ENCODE results near the gene NOTCH1. TPM values are rescaled to one million over a fixed set of nuclear protein-coding genes. Genes with fewer than 3 reads are reported as not detected.
A peak's percentile ranks its signal among the peaks of the same experiment; 100 is the strongest.
"Not testable (repeated sequence)": the region's sequence is repeated elsewhere in the genome, so short reads cannot be mapped to it uniquely, and the experiment has no call there.

NOTCH1 gene
- total RNA-seq, 4 donors from 2014 or later: 48.6 to 90.6 (median 58.8) TPM

- H3K4me3 ChIP-seq: no peak overlapping the region
- peaks cover 43 to 54% (median 47%) of the 10 kb centered on the region in 4 donors for H3K4me1 ChIP-seq
- H3K27ac ChIP-seq (replicated peaks in 1 of 4): peak overlapping the region in 2 of 4 donors; percentile 25 to 39
- H3K27me3 ChIP-seq: no peaks in the 10 kb centered on the region
- no peak for DNase-seq (ENCODE audit: extremely low spot score)
- intact Hi-C loops (cut with DNase I): no loop called here
- H3K36me3 ChIP-seq: no peaks in the 10 kb centered on the region
- no peaks in the 10 kb centered on the region for H3K9me3 ChIP-seq
- TF ChIP-seq EP300 (IDR thresholded peaks at IDR 0.05) (no peak), CTCF (IDR thresholded peaks at IDR 0.05) (no peak), POLR2A (IDR thresholded peaks at IDR 0.05; ENCODE audit: low read depth) (no peak), POLR2AphosphoS5 (IDR thresholded peaks at IDR 0.05) (no peak)
- WGBS: 87% methylated on average over 21 of the region's 21 CpGs
These were observed 29.9 kb upstream of the NOTCH1 start for GRCh38 chr9:136575626-136576268.

- H3K27ac ChIP-seq (replicated peaks in 1 of 4); H3K36me3 ChIP-seq; DNase-seq (ENCODE audit: extremely low spot score); H3K9me3 ChIP-seq; intact Hi-C loops (cut with DNase I); H3K27me3 ChIP-seq; H3K4me3 ChIP-seq: not testable (repeated sequence)
- WGBS: 90% methylated on average over 16 of the region's 16 CpGs
- H3K4me1 ChIP-seq: peaks cover 43 to 64% (median 57%) of the 10 kb centered on the region in 4 donors
These were observed 28.8 kb upstream of the NOTCH1 start for GRCh38 chr9:136574606-136575005.

GRCh38 chr9:136572828-136573625, 27.2 kb upstream of the NOTCH1 start:
- H3K4me1 ChIP-seq: peaks cover 46 to 66% (median 62%) of the 10 kb centered on the region in 4 donors
- H3K27me3 ChIP-seq: no peaks in the 10 kb centered on the region
- H3K4me3 ChIP-seq: no peak overlapping the region
- no peaks in the 10 kb centered on the region for H3K36me3 ChIP-seq
- 87% methylated on average over 30 of the region's 34 CpGs for WGBS
- H3K9me3 ChIP-seq: no peaks in the 10 kb centered on the region
- H3K27ac ChIP-seq (replicated peaks in 1 of 4): no peak overlapping the region
- intact Hi-C loops (cut with DNase I): no loop called here
- no peak for DNase-seq (ENCODE audit: extremely low spot score)
- no peak for TF ChIP-seq POLR2A (IDR thresholded peaks at IDR 0.05; ENCODE audit: low read depth)
- TF ChIP-seq CTCF (IDR thresholded peaks at IDR 0.05): no peak
- no peak for TF ChIP-seq EP300 (IDR thresholded peaks at IDR 0.05)
- TF ChIP-seq POLR2AphosphoS5 (IDR thresholded peaks at IDR 0.05): no peak

GRCh38 chr9:136572003-136572827, 26.4 kb upstream of the NOTCH1 start:
- TF ChIP-seq EP300 (IDR thresholded peaks at IDR 0.05) (no peak), POLR2A (IDR thresholded peaks at IDR 0.05; ENCODE audit: low read depth) (no peak), CTCF (IDR thresholded peaks at IDR 0.05) (no peak), POLR2AphosphoS5 (IDR thresholded peaks at IDR 0.05) (no peak)
- intact Hi-C loops (cut with DNase I): no loop called here
- no peaks in the 10 kb centered on the region for H3K9me3 ChIP-seq
- no peak for DNase-seq (ENCODE audit: extremely low spot score)
- no peaks in the 10 kb centered on the region for H3K27me3 ChIP-seq
- peak overlapping the region in 2 of 4 donors; percentile 18 to 33 for H3K27ac ChIP-seq (replicated peaks in 1 of 4)
- no peaks in the 10 kb centered on the region for H3K36me3 ChIP-seq
- 81% methylated on average over 4 of the region's 17 CpGs for WGBS
- H3K4me1 ChIP-seq: peaks cover 55 to 75% (median 70%) of the 10 kb centered on the region in 4 donors
- H3K4me3 ChIP-seq: no peak overlapping the region

GRCh38 chr9:136571531-136571930, 25.7 kb upstream of the NOTCH1 start:
- Histone ChIP-seq H3K36me3 (no peaks in the 10 kb centered on the region), H3K27ac (replicated peaks in 1 of 4) (peak overlapping the region in 3 of 4 donors; percentile 5 to 33 (median 18)), H3K4me1 (peaks cover 60 to 78% (median 73%) of the 10 kb centered on the region in 4 donors), H3K27me3 (no peaks in the 10 kb centered on the region), H3K4me3 (no peak overlapping the region), H3K9me3 (no peaks in the 10 kb centered on the region)
- no peak for TF ChIP-seq CTCF (IDR thresholded peaks at IDR 0.05)
- WGBS: 80% methylated on average over 11 of the region's 14 CpGs
- no peak for DNase-seq (ENCODE audit: extremely low spot score)
- intact Hi-C loops (cut with DNase I): no loop called here
